GM10266 (cell line): ENCODE results near the gene CD1D.
"Not testable (repeated sequence)": the region's sequence is repeated elsewhere in the genome, so short reads cannot be mapped to it uniquely, and the experiment has no call there.

ENCODE experiments used
- DNase-seq: peaks from one replicate; pipeline ENCODE4 v3.0.0; 2012; ENCODE audit errors: extremely low spot score
- TF ChIP-seq, protein P1 (sequence below): IDR thresholded peaks from 2 replicates; pipeline ENCODE4 v1.5.1; 2012; ENCODE audit warnings: mild to moderate bottlenecking, low read depth; ENCODE audit not compliant: control insufficient read depth, insufficient read depth; ENCODE audit errors: missing control alignments

The CD1D gene

DNA sequence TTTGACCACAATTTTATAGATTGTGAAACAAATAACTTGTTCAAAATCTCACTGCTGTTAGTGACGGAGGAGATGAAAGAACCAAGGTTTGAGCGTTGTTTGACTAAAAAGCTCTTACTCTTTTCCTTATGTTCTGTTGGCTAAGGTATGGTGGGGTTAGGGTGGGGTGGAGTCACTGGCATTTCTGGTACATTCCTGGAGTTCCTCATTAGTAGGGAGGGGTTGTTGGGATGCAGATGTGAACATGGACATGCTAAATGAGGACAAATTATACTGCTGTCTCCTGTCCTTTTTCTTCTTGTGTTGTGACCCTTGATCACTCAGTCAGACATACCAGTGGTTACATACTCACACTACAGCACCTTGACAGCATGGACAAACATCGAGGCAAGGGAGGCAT lies 26.2 kb upstream of the CD1D start:
- DNase-seq = no peak
- TF ChIP-seq, protein P1, sequence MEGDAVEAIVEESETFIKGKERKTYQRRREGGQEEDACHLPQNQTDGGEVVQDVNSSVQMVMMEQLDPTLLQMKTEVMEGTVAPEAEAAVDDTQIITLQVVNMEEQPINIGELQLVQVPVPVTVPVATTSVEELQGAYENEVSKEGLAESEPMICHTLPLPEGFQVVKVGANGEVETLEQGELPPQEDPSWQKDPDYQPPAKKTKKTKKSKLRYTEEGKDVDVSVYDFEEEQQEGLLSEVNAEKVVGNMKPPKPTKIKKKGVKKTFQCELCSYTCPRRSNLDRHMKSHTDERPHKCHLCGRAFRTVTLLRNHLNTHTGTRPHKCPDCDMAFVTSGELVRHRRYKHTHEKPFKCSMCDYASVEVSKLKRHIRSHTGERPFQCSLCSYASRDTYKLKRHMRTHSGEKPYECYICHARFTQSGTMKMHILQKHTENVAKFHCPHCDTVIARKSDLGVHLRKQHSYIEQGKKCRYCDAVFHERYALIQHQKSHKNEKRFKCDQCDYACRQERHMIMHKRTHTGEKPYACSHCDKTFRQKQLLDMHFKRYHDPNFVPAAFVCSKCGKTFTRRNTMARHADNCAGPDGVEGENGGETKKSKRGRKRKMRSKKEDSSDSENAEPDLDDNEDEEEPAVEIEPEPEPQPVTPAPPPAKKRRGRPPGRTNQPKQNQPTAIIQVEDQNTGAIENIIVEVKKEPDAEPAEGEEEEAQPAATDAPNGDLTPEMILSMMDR = no peak

DNA sequence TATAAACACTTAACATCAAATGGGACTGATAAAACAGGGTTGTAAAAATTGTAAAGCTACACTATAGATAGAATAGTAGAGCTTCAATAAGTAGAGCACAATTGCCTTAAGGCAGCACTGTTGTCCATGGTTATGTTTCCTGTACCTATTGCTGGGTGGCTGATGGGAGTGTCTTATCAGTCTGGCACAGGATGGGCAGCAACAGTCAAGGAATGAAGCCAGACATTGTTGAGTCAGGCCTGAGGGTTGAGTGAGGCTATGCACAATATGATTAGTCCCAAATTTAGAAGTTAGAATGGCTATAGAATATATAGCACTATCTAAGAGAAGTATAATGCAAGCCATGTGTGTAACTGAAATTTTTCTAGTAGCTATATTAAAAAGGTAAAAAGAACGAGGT lies 25.0 kb upstream of the CD1D start:
- TF ChIP-seq, protein P1 = no peak
- DNase-seq = no peak

DNA sequence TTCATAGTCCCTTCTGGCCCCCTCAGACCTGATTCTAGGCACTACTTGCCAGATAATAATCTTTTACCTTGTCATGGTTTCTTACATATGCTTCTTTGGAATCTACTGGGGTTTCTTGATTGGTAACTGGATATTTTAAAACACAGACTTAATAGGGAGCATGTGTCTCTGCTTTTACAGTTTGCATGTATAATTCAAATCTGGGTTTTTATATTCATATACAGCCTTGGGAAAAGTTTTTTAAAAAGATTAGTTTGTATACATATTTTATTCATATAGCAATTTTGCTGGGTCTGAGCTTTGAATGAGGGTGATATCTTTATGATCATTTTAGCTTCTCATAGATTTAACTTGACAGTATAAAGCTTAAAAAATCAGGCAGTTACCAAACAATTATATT lies 21.1 kb upstream of the CD1D start:
- DNase-seq = no peak
- TF ChIP-seq, protein P1 = no peak

DNA sequence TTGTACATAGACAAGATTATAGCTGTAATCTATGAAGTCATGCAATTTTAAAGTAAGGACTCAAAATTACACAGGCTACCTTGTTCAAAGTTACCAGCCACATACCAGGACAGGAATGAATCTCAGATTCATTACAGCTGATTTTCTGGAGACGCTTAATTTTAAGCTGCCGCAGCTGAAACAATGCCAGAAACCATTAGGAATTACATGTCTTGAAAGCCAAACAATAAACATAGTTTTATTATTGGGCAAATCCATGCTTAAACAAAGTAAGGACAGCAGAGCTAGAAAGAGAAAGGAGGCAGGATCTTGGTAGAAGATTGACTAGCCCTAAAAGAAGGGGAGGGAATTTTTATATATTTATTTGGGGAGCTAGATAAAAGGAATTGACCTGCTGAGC lies 19.2 kb upstream of the CD1D start:
- DNase-seq = no peak
- TF ChIP-seq, protein P1 = no peak

DNA sequence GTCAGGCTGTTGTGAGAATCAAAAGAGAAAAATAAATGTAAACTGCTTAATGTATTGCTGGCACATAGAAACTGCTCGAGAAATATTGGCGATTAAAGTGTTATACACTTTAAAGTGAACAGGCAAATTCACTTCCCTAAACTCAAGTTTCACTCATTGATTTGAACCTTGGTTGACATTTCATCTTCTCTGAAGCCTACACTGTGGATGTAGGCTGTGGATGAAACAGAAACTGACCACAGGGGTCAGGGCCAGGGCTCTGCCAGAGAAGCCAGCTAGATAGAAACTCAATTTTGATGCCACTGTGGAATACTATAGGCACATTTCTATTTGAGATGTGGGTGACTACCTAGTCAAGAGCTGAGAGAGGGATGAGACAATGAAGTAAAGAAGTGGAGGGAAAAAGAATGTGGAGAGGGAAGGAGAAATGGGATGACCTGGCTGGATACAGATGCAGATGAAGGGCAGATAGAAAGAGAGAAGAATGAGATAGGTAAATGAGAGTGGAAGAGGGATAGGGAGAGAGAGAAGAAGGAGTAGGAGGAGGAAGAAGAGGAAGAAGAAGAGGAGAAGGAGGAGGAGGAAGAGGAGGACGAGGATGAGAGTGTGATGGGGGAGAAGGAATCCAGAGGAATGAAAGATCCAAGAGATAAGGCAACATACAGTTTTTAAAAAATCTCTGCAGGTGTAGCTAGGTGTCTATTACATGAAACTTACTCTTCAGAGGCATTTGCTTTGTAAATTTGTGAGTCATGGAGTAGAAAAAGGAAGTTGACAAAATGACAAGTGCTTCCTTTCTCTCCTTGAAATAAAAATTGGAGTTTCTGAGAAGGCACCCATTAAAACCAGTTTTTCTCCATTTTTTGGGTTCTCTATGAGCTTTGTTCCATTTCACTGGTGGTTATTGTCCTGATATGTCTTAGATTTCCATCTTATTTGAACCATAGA lies 17.4 kb upstream of the CD1D start:
- TF ChIP-seq, protein P1 = no peak
- peak; percentile 40 for DNase-seq

DNA sequence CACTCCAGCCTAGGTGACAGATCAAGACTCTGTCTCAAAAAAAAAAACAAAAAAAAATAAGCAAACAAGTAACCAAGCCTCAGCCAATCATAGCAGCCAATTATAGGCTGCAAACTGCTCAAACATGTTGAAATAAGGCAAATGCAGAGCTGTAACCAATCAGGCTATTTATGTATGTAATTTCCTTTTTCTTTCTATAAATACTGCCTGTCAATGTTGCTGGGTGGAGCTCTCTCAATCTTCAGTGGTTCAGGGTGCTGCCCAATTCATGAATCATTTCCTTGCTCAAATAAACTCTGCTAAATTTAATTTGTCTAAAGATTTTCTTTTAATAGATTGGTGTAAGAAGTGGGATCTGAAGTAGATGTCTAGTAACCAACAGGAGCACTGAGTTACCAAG lies 11.6 kb upstream of the CD1D start:
- TF ChIP-seq, protein P1 = no peak
- DNase-seq = no peak

DNA sequence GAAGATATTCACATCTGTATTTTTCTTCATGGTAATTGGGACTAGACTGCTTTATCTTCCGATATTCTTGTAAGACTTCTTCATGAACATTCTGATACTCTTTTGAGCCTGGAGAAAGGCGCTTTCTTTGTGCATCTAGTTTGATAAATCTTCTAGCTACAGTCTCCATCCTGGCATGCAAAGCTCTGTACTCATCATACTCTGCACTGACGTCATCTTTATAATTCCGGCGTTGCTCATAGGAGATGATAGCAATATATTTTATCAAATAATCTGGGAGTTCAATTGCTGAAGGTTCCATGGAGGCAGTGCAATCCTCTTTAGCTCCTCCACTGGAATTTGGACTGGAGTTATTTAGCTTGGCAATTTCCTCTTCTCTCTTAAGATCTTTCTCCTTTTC lies 4.8 kb upstream of the CD1D start:
- DNase-seq = not testable (repeated sequence)
